ENCODE measurements around the gene ZFP2. TPM values are rescaled to one million over a fixed set of nuclear protein-coding genes. Genes with fewer than 3 reads are reported as not detected.

Gene ZFP2
- polyA plus RNA-seq, 1 donor from 2014 or later, result 14.5 TPM

DNA sequence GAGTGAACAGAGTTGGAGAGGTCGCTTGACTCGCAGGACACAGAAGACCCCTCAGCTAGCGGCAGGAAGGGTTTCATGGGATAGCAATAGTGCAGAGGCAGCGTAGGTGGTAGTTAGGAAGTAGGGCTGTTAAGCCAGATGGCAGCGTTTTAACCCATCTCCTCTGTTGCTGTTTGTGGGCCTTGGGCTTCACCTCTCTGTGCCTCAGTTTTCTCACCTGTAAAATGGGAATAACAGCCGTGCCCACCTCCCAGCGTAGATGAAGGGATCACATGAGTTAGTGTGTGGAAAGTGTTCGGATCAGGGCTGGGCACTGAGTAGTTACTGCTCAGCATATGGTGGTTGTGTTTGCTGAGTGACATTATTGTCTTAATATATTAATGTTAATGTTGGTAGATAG is 34.1 kb upstream of the ZFP2 start:
- Histone ChIP-seq H3K36me3 (ENCODE audit: insufficient read depth, low read length) (no peaks in the 10 kb centered on the region), H3K4me2 (ENCODE audit: low read length) (no peak overlapping the region), H3K9me3 (ENCODE audit: low read length) (no peaks in the 10 kb centered on the region), H3K9me2 (ENCODE audit: insufficient read depth, low read length) (no peaks in the 10 kb centered on the region), H2AFZ (ENCODE audit: low read depth, low read length) (no peak overlapping the region), H3K79me2 (replicated peaks; ENCODE audit: insufficient read depth, low read length) (no peaks in the 10 kb centered on the region), H3K4me3 (ENCODE audit: low read length) (peak overlapping the region; percentile 50), H3K27me3 (ENCODE audit: insufficient read depth, low read depth, low read length) (no peaks in the 10 kb centered on the region), H4K20me1 (ENCODE audit: insufficient read depth) (no peaks in the 10 kb centered on the region), H3K9ac (ENCODE audit: low read length) (no peak overlapping the region), H3F3A (ENCODE audit: insufficient read depth, low read length, poor library complexity, severe bottlenecking) (no peaks in the 10 kb centered on the region), H3K27ac (ENCODE audit: low read length) (no peak overlapping the region)
- TF ChIP-seq EP300 (conservative IDR thresholded peaks at IDR 0.05; ENCODE audit: poor library complexity, severe bottlenecking), result no peak
- TF ChIP-seq POLR2AphosphoS5 (IDR thresholded peaks at IDR 0.05), result no peak
- no peak for TF ChIP-seq MXI1 (conservative IDR thresholded peaks at IDR 0.05; ENCODE audit: poor library complexity, severe bottlenecking)
- TF ChIP-seq RAD21 (conservative IDR thresholded peaks at IDR 0.05), result no peak
- TF ChIP-seq SMC3 (conservative IDR thresholded peaks at IDR 0.05; ENCODE audit: poor library complexity), result no peak
- TF ChIP-seq TAF1 (IDR thresholded peaks at IDR 0.05; ENCODE audit: low read depth), result no peak
- no peak for TF ChIP-seq EZH2 (IDR thresholded peaks at IDR 0.05; ENCODE audit: borderline replicate concordance, insufficient read depth, low read length, poor library complexity, severe bottlenecking)
- TF ChIP-seq, protein P1, sequence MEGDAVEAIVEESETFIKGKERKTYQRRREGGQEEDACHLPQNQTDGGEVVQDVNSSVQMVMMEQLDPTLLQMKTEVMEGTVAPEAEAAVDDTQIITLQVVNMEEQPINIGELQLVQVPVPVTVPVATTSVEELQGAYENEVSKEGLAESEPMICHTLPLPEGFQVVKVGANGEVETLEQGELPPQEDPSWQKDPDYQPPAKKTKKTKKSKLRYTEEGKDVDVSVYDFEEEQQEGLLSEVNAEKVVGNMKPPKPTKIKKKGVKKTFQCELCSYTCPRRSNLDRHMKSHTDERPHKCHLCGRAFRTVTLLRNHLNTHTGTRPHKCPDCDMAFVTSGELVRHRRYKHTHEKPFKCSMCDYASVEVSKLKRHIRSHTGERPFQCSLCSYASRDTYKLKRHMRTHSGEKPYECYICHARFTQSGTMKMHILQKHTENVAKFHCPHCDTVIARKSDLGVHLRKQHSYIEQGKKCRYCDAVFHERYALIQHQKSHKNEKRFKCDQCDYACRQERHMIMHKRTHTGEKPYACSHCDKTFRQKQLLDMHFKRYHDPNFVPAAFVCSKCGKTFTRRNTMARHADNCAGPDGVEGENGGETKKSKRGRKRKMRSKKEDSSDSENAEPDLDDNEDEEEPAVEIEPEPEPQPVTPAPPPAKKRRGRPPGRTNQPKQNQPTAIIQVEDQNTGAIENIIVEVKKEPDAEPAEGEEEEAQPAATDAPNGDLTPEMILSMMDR (IDR thresholded peaks at IDR 0.05; ENCODE audit: poor library complexity, severe bottlenecking), result no peak

DNA sequence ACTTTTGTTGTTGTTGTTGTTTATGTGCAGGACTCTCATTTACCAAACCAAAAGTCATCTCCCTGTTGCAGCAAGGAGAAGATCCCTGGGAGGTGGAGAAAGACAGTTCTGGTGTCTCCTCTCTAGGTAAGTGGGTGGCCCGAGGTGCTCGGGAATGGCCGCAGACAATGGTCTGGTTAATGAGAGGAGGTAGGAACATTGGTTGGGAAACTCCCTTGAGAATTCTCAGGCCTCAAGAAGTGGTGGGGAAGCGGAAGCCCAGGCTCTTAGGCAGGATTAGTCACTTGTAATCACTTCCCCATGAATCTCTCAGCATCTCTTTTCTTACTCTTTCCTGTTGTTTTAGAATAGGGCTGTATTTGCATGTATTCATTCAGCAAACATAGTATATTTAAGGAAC is 28.8 kb upstream of the ZFP2 start:
- Histone ChIP-seq H3K36me3 (ENCODE audit: insufficient read depth, low read length) (peaks cover 6% of the 10 kb centered on the region), H2AFZ (ENCODE audit: low read depth, low read length) (no peak overlapping the region), H3K9me2 (ENCODE audit: insufficient read depth, low read length) (no peaks in the 10 kb centered on the region), H3K79me2 (replicated peaks; ENCODE audit: insufficient read depth, low read length) (no peaks in the 10 kb centered on the region), H3K4me2 (ENCODE audit: low read length) (no peak overlapping the region), H3K4me3 (ENCODE audit: low read length) (no peak overlapping the region), H3F3A (ENCODE audit: insufficient read depth, low read length, poor library complexity, severe bottlenecking) (no peaks in the 10 kb centered on the region), H3K9me3 (ENCODE audit: low read length) (no peaks in the 10 kb centered on the region), H3K27me3 (ENCODE audit: insufficient read depth, low read depth, low read length) (no peaks in the 10 kb centered on the region), H3K9ac (ENCODE audit: low read length) (no peak overlapping the region), H4K20me1 (ENCODE audit: insufficient read depth) (no peaks in the 10 kb centered on the region), H3K27ac (ENCODE audit: low read length) (no peak overlapping the region)
- no peak for TF ChIP-seq MXI1 (conservative IDR thresholded peaks at IDR 0.05; ENCODE audit: poor library complexity, severe bottlenecking)
- no peak for TF ChIP-seq EP300 (conservative IDR thresholded peaks at IDR 0.05; ENCODE audit: poor library complexity, severe bottlenecking)

- TF ChIP-seq EZH2 (IDR thresholded peaks at IDR 0.05; ENCODE audit: borderline replicate concordance, insufficient read depth, low read length, poor library complexity, severe bottlenecking) (no peak), REST (IDR thresholded peaks at IDR 0.05; ENCODE audit: borderline replicate concordance) (no peak), SMC3 (conservative IDR thresholded peaks at IDR 0.05; ENCODE audit: poor library complexity) (no peak), TAF1 (IDR thresholded peaks at IDR 0.05; ENCODE audit: low read depth) (no peak), EP300 (conservative IDR thresholded peaks at IDR 0.05; ENCODE audit: poor library complexity, severe bottlenecking) (no peak), RAD21 (conservative IDR thresholded peaks at IDR 0.05) (no peak)
- Histone ChIP-seq H3K27me3 (ENCODE audit: insufficient read depth, low read depth, low read length) (no peaks in the 10 kb centered on the region), H2AFZ (ENCODE audit: low read depth, low read length) (no peak overlapping the region), H3K27ac (ENCODE audit: low read length) (no peak overlapping the region), H3K36me3 (ENCODE audit: insufficient read depth, low read length) (peaks cover 6% of the 10 kb centered on the region), H3F3A (ENCODE audit: insufficient read depth, low read length, poor library complexity, severe bottlenecking) (no peaks in the 10 kb centered on the region), H3K9ac (ENCODE audit: low read length) (no peak overlapping the region), H3K9me2 (ENCODE audit: insufficient read depth, low read length) (no peaks in the 10 kb centered on the region), H3K4me2 (ENCODE audit: low read length) (no peak overlapping the region), H3K79me2 (replicated peaks; ENCODE audit: insufficient read depth, low read length) (no peaks in the 10 kb centered on the region), H3K9me3 (ENCODE audit: low read length) (no peaks in the 10 kb centered on the region), H3K4me3 (ENCODE audit: low read length) (no peak overlapping the region), H4K20me1 (ENCODE audit: insufficient read depth) (no peaks in the 10 kb centered on the region)
These were observed 26.1 kb upstream of the ZFP2 start for GRCh38 chr5:178869577-178869976.

Data from neural cell (in vitro differentiated cells).